ENCODE results near the gene JSRP1.

JSRP1 gene

GRCh38 chr19:2228157-2229030 is 27.8 kb downstream of the JSRP1 start:
- no peak overlapping the region for H3K27ac ChIP-seq (ENCODE audit: insufficient read depth in 1 of 2, low read depth in 1 of 2, low read length in 2 of 2, poor library complexity in 1 of 2, severe bottlenecking in 2 of 2)
- H3K36me3 ChIP-seq (ENCODE audit: control insufficient read depth in 4 of 4, insufficient read depth in 4 of 4, low read length in 3 of 4), result peaks cover 9 to 96% (median 68%) of the 10 kb centered on the region in 4 experiments
- CTCF ChIA-PET, result interaction anchor here (1.0 to 1.4 kb wide), 4 partner anchors 10 to 373 kb away, joined by 3 to 4 read pairs (median 3); no protein-coding TSS in a partner anchor
- H3K27me3 ChIP-seq (replicated peaks in 2 of 5; ENCODE audit: control insufficient read depth in 4 of 5, insufficient read depth in 5 of 5, low read length in 4 of 5), result no peaks in the 10 kb centered on the region
- no peaks in the 10 kb centered on the region for H3K9me3 ChIP-seq (ENCODE audit: control extremely low read depth in 1 of 5, control insufficient read depth in 4 of 5, insufficient read depth in 2 of 5, low read depth in 1 of 5, low read length in 4 of 5)
- DNase-seq, result no peak
- WGBS (ENCODE audit: insufficient coverage), result 97% methylated on average over 43 of the region's 48 CpGs
- no peak overlapping the region for H3K4me3 ChIP-seq (ENCODE audit: control insufficient read depth in 1 of 7, extremely low read depth in 1 of 7, insufficient read depth in 4 of 7, low read depth in 2 of 7, low read length in 6 of 7)
- POLR2A ChIA-PET, result no interaction called here
- no peaks in the 10 kb centered on the region for H3K4me1 ChIP-seq (ENCODE audit: control extremely low read depth in 1 of 4, control insufficient read depth in 4 of 4, insufficient read depth in 4 of 4, low read length in 3 of 4)

GRCh38 chr19:2227415-2228156 is 28.6 kb downstream of the JSRP1 start:
- WGBS (ENCODE audit: insufficient coverage), result 96% methylated on average over 42 of the region's 67 CpGs
- H3K4me3 ChIP-seq (ENCODE audit: control insufficient read depth in 1 of 7, extremely low read depth in 1 of 7, insufficient read depth in 4 of 7, low read depth in 2 of 7, low read length in 6 of 7), result no peak overlapping the region
- H3K36me3 ChIP-seq (ENCODE audit: control insufficient read depth in 4 of 4, insufficient read depth in 4 of 4, low read length in 3 of 4), result peaks cover 11 to 94% (median 68%) of the 10 kb centered on the region in 4 experiments
- DNase-seq, result no peak
- H3K9me3 ChIP-seq (ENCODE audit: control extremely low read depth in 1 of 5, control insufficient read depth in 4 of 5, insufficient read depth in 2 of 5, low read depth in 1 of 5, low read length in 4 of 5), result no peaks in the 10 kb centered on the region
- CTCF ChIA-PET, result interaction anchor here (1.1 to 1.4 kb wide), 2 partner anchors 11 to 14 kb away, joined by 3 read pairs; no protein-coding TSS in a partner anchor
- POLR2A ChIA-PET, result no interaction called here
- no peaks in the 10 kb centered on the region for H3K27me3 ChIP-seq (replicated peaks in 2 of 5; ENCODE audit: control insufficient read depth in 4 of 5, insufficient read depth in 5 of 5, low read length in 4 of 5)
- no peak overlapping the region for H3K27ac ChIP-seq (ENCODE audit: insufficient read depth in 1 of 2, low read depth in 1 of 2, low read length in 2 of 2, poor library complexity in 1 of 2, severe bottlenecking in 2 of 2)
- H3K4me1 ChIP-seq (ENCODE audit: control extremely low read depth in 1 of 4, control insufficient read depth in 4 of 4, insufficient read depth in 4 of 4, low read length in 3 of 4), result no peaks in the 10 kb centered on the region

- H3K27me3 ChIP-seq (replicated peaks in 2 of 5; ENCODE audit: control insufficient read depth in 4 of 5, insufficient read depth in 5 of 5, low read length in 4 of 5), result no peaks in the 10 kb centered on the region
- H3K9me3 ChIP-seq (ENCODE audit: control extremely low read depth in 1 of 5, control insufficient read depth in 4 of 5, insufficient read depth in 2 of 5, low read depth in 1 of 5, low read length in 4 of 5), result no peaks in the 10 kb centered on the region
- peaks cover 13 to 94% (median 71%) of the 10 kb centered on the region in 4 experiments for H3K36me3 ChIP-seq (ENCODE audit: control insufficient read depth in 4 of 4, insufficient read depth in 4 of 4, low read length in 3 of 4)
- WGBS (ENCODE audit: insufficient coverage), result 98% methylated on average over 43 of the region's 53 CpGs
- POLR2A ChIA-PET, result interaction anchor here (0.5 kb wide), 1 partner anchor 67 kb away, joined by 3 read pairs; no protein-coding TSS in a partner anchor
- H3K27ac ChIP-seq (ENCODE audit: insufficient read depth in 1 of 2, low read depth in 1 of 2, low read length in 2 of 2, poor library complexity in 1 of 2, severe bottlenecking in 2 of 2), result no peak overlapping the region
- CTCF ChIA-PET, result interaction anchor here (1.1 to 1.4 kb wide), 2 partner anchors 11 to 13 kb away, joined by 3 read pairs; no protein-coding TSS in a partner anchor
- H3K4me1 ChIP-seq (ENCODE audit: control extremely low read depth in 1 of 4, control insufficient read depth in 4 of 4, insufficient read depth in 4 of 4, low read length in 3 of 4), result no peaks in the 10 kb centered on the region
- DNase-seq, result no peak
- no peak overlapping the region for H3K4me3 ChIP-seq (ENCODE audit: control insufficient read depth in 1 of 7, extremely low read depth in 1 of 7, insufficient read depth in 4 of 7, low read depth in 2 of 7, low read length in 6 of 7)
These were observed 29.3 kb downstream of the JSRP1 start for GRCh38 chr19:2226840-2227360.

GRCh38 chr19:2226051-2226839 is 30.0 kb downstream of the JSRP1 start:
- CTCF ChIA-PET, result interaction anchor here (1.1 kb wide), 1 partner anchor 13 kb away, joined by 3 read pairs; no protein-coding TSS in a partner anchor
- no peak overlapping the region for H3K27ac ChIP-seq (ENCODE audit: insufficient read depth in 1 of 2, low read depth in 1 of 2, low read length in 2 of 2, poor library complexity in 1 of 2, severe bottlenecking in 2 of 2)
- no peak overlapping the region for H3K4me3 ChIP-seq (ENCODE audit: control insufficient read depth in 1 of 7, extremely low read depth in 1 of 7, insufficient read depth in 4 of 7, low read depth in 2 of 7, low read length in 6 of 7)
- POLR2A ChIA-PET, result interaction anchor here (0.5 kb wide), 1 partner anchor 66 kb away, joined by 3 read pairs; no protein-coding TSS in a partner anchor
- no peaks in the 10 kb centered on the region for H3K27me3 ChIP-seq (replicated peaks in 2 of 5; ENCODE audit: control insufficient read depth in 4 of 5, insufficient read depth in 5 of 5, low read length in 4 of 5)
- WGBS (ENCODE audit: insufficient coverage), result 95% methylated on average over 53 of the region's 59 CpGs
- peaks cover 13 to 94% (median 68%) of the 10 kb centered on the region in 4 experiments for H3K36me3 ChIP-seq (ENCODE audit: control insufficient read depth in 4 of 4, insufficient read depth in 4 of 4, low read length in 3 of 4)
- no peaks in the 10 kb centered on the region for H3K4me1 ChIP-seq (ENCODE audit: control extremely low read depth in 1 of 4, control insufficient read depth in 4 of 4, insufficient read depth in 4 of 4, low read length in 3 of 4)
- H3K9me3 ChIP-seq (ENCODE audit: control extremely low read depth in 1 of 5, control insufficient read depth in 4 of 5, insufficient read depth in 2 of 5, low read depth in 1 of 5, low read length in 4 of 5), result no peaks in the 10 kb centered on the region
- DNase-seq, result no peak

- Histone ChIP-seq H3K27ac (ENCODE audit: insufficient read depth in 1 of 2, low read depth in 1 of 2, low read length in 2 of 2, poor library complexity in 1 of 2, severe bottlenecking in 2 of 2) (no peak overlapping the region), H3K4me3 (ENCODE audit: control insufficient read depth in 1 of 7, extremely low read depth in 1 of 7, insufficient read depth in 4 of 7, low read depth in 2 of 7, low read length in 6 of 7) (no peak overlapping the region), H3K27me3 (replicated peaks in 2 of 5; ENCODE audit: control insufficient read depth in 4 of 5, insufficient read depth in 5 of 5, low read length in 4 of 5) (no peaks in the 10 kb centered on the region), H3K4me1 (ENCODE audit: control extremely low read depth in 1 of 4, control insufficient read depth in 4 of 4, insufficient read depth in 4 of 4, low read length in 3 of 4) (no peaks in the 10 kb centered on the region), H3K36me3 (ENCODE audit: control insufficient read depth in 4 of 4, insufficient read depth in 4 of 4, low read length in 3 of 4) (peaks cover 13 to 91% (median 67%) of the 10 kb centered on the region in 4 experiments), H3K9me3 (ENCODE audit: control extremely low read depth in 1 of 5, control insufficient read depth in 4 of 5, insufficient read depth in 2 of 5, low read depth in 1 of 5, low read length in 4 of 5) (no peaks in the 10 kb centered on the region)
- CTCF ChIA-PET, result interaction anchor here (1.2 kb wide), 1 partner anchor 8 kb away, joined by 6 read pairs; no protein-coding TSS in a partner anchor
- 98% methylated on average over 30 of the region's 32 CpGs for WGBS (ENCODE audit: insufficient coverage)
- DNase-seq, result no peak
- POLR2A ChIA-PET, result no interaction called here
These were observed 30.7 kb downstream of the JSRP1 start for GRCh38 chr19:2225415-2226050.

- ChIA-PET CTCF (interaction anchor here (1.2 kb wide), 1 partner anchor 8 kb away, joined by 6 read pairs; no protein-coding TSS in a partner anchor), POLR2A (no interaction called here)
- no peak for DNase-seq
- H3K36me3 ChIP-seq (ENCODE audit: control insufficient read depth in 4 of 4, insufficient read depth in 4 of 4, low read length in 3 of 4), result peaks cover 13 to 91% (median 65%) of the 10 kb centered on the region in 4 experiments
- 94% methylated on average over 13 of the region's 13 CpGs for WGBS (ENCODE audit: insufficient coverage)
- no peaks in the 10 kb centered on the region for H3K27me3 ChIP-seq (replicated peaks in 2 of 5; ENCODE audit: control insufficient read depth in 4 of 5, insufficient read depth in 5 of 5, low read length in 4 of 5)
- H3K9me3 ChIP-seq (ENCODE audit: control extremely low read depth in 1 of 5, control insufficient read depth in 4 of 5, insufficient read depth in 2 of 5, low read depth in 1 of 5, low read length in 4 of 5), result no peaks in the 10 kb centered on the region
- H3K27ac ChIP-seq (ENCODE audit: insufficient read depth in 1 of 2, low read depth in 1 of 2, low read length in 2 of 2, poor library complexity in 1 of 2, severe bottlenecking in 2 of 2), result no peak overlapping the region
- no peaks in the 10 kb centered on the region for H3K4me1 ChIP-seq (ENCODE audit: control extremely low read depth in 1 of 4, control insufficient read depth in 4 of 4, insufficient read depth in 4 of 4, low read length in 3 of 4)
- no peak overlapping the region for H3K4me3 ChIP-seq (ENCODE audit: control insufficient read depth in 1 of 7, extremely low read depth in 1 of 7, insufficient read depth in 4 of 7, low read depth in 2 of 7, low read length in 6 of 7)
These were observed 31.4 kb downstream of the JSRP1 start for GRCh38 chr19:2224754-2225349.
